GM12801 (cell line): Measurements from ENCODE around the gene CATSPERD.

Experiments
- CTCF ChIP-seq: IDR thresholded peaks from one replicate; pipeline ENCODE4 v1.5.1; 2011; ENCODE audit warnings: control low read depth; ENCODE audit not compliant: insufficient read length; ENCODE audit errors: extremely low read depth

CATSPERD gene

GRCh38 chr19:5676772-5677105, 43.7 kb upstream of the CATSPERD start:
- no peak for TF ChIP-seq CTCF

- no peak for TF ChIP-seq CTCF
Measured at GRCh38 chr19:5677136-5677535, 43.3 kb upstream of the CATSPERD start.

- TF ChIP-seq CTCF: no peak
Measured at GRCh38 chr19:5677580-5677979, 42.9 kb upstream of the CATSPERD start.

- no peak for TF ChIP-seq CTCF
Measured at GRCh38 chr19:5678071-5678718, 42.2 kb upstream of the CATSPERD start.

GRCh38 chr19:5679289-5680083, 41.0 kb upstream of the CATSPERD start:
- TF ChIP-seq CTCF: no peak

- no peak for TF ChIP-seq CTCF
Measured at GRCh38 chr19:5680084-5680436, 40.4 kb upstream of the CATSPERD start.

GRCh38 chr19:5680437-5681368, 39.7 kb upstream of the CATSPERD start, which contains the start of the genes HSD11B1L and MICOS13:
HSD11B1L (plus strand) TSS chr19:5681027; CDS start chr19:5684833, 3,806 bp downstream.
MICOS13 (minus strand) TSS chr19:5680516; CDS start chr19:5680486, 30 bp downstream.
- TF ChIP-seq CTCF: no peak
